Measurements from ENCODE around the gene INPP5D.

DNA sequence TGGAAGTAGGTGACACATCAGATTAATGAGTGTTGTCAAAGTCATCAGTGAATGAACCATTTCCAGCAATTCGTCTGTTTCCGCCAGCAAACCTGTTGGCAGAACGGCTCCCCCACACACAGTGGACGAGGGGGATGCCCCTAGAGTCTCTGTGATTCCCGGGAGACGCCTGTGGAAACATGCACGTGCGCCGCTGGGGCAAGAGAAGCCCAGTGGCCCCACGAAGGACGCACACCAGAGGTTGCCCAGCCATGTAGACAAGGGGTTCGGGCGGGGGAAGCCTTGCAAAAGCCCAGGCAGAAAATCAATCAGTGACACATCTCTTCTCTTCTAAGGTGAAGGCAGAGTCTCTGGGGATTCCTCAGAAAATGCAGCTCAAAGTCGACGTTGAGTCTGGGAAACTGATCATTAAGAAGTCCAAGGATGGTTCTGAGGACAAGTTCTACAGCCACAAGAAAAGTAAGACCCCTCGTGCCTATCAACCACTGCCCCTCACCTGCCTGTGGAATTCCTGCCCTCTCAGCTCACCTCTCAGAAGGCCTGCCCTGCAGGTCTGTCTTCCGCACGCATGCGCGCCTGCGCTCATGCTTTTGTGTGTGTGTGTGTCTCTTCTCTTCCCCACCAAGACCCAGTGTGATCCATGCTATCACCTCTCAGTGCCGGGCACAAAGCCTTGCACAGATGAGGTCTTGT, 87.1 kb downstream of the INPP5D start:
- TF ChIP-seq, protein P1, sequence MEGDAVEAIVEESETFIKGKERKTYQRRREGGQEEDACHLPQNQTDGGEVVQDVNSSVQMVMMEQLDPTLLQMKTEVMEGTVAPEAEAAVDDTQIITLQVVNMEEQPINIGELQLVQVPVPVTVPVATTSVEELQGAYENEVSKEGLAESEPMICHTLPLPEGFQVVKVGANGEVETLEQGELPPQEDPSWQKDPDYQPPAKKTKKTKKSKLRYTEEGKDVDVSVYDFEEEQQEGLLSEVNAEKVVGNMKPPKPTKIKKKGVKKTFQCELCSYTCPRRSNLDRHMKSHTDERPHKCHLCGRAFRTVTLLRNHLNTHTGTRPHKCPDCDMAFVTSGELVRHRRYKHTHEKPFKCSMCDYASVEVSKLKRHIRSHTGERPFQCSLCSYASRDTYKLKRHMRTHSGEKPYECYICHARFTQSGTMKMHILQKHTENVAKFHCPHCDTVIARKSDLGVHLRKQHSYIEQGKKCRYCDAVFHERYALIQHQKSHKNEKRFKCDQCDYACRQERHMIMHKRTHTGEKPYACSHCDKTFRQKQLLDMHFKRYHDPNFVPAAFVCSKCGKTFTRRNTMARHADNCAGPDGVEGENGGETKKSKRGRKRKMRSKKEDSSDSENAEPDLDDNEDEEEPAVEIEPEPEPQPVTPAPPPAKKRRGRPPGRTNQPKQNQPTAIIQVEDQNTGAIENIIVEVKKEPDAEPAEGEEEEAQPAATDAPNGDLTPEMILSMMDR (IDR thresholded peaks at IDR 0.05), result no peak
- no peak for TF ChIP-seq ZNF263 (CRISPR knock-in tag; IDR thresholded peaks at IDR 0.05; ENCODE audit: low read depth)
- TF ChIP-seq ATF1 (CRISPR knock-in tag; IDR thresholded peaks at IDR 0.05), result no peak
- TF ChIP-seq TCF7 (CRISPR knock-in tag; IDR thresholded peaks at IDR 0.05; ENCODE audit: low read depth), result no peak
- TF ChIP-seq NFYB (CRISPR knock-in tag; conservative IDR thresholded peaks at IDR 0.05; ENCODE audit: low read depth), result no peak
- no peak for TF ChIP-seq ZNF121 (CRISPR knock-in tag; IDR thresholded peaks at IDR 0.05)
- TF ChIP-seq, protein P2, sequence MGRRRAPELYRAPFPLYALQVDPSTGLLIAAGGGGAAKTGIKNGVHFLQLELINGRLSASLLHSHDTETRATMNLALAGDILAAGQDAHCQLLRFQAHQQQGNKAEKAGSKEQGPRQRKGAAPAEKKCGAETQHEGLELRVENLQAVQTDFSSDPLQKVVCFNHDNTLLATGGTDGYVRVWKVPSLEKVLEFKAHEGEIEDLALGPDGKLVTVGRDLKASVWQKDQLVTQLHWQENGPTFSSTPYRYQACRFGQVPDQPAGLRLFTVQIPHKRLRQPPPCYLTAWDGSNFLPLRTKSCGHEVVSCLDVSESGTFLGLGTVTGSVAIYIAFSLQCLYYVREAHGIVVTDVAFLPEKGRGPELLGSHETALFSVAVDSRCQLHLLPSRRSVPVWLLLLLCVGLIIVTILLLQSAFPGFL (CRISPR knock-in tag; IDR thresholded peaks at IDR 0.05; ENCODE audit: borderline replicate concordance), result no peak
- no peak for TF ChIP-seq SP1 (CRISPR knock-in tag; conservative IDR thresholded peaks at IDR 0.05)
- TF ChIP-seq, protein P3, sequence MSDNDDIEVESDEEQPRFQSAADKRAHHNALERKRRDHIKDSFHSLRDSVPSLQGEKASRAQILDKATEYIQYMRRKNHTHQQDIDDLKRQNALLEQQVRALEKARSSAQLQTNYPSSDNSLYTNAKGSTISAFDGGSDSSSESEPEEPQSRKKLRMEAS (CRISPR knock-in tag; IDR thresholded peaks at IDR 0.05), result no peak
- no peak for TF ChIP-seq MXD4 (CRISPR knock-in tag; IDR thresholded peaks at IDR 0.05; ENCODE audit: borderline replicate concordance)
- TF ChIP-seq CREM (CRISPR knock-in tag; IDR thresholded peaks at IDR 0.05), result no peak
- no peak for TF ChIP-seq NR1H2 (CRISPR knock-in tag; IDR thresholded peaks at IDR 0.05)

Data from WTC11 (cell line).